DMS153 treated with DMSO at 0.1 percent for 48 hours (cell line): ENCODE data around the gene AIFM2.
"Not testable (repeated sequence)": the region's sequence is repeated elsewhere in the genome, so short reads cannot be mapped to it uniquely, and the experiment has no call there.

Experiments used
- DNase-seq: peaks from one replicate; lab custom pipeline; 2025; ENCODE audit not compliant: unreplicated experiment; lab: John Stamatoyannopoulos, UW

The AIFM2 gene

GRCh38 chr10:70132098-70133029, at the start of gene AIFM2:
Gene AIFM2 (minus strand): TSS chr10:70132825. CDS start chr10:70124084, 8,741 bp downstream.
- DNase-seq, result peak; percentile 37

- DNase-seq, result not testable (repeated sequence)
These were observed 46.6 kb upstream of the AIFM2 start for GRCh38 chr10:70179209-70179608.

- no peak for DNase-seq
These were observed 45.6 kb upstream of the AIFM2 start for GRCh38 chr10:70178139-70178725.

GRCh38 chr10:70176441-70176840, 43.8 kb upstream of the AIFM2 start:
- DNase-seq, result no peak

GRCh38 chr10:70175516-70175915, 42.9 kb upstream of the AIFM2 start:
- DNase-seq, result no peak

GRCh38 chr10:70174058-70174741, 41.6 kb upstream of the AIFM2 start:
- DNase-seq, result no peak

- DNase-seq, result no peak
These were observed 37.2 kb upstream of the AIFM2 start for GRCh38 chr10:70169649-70170364.

GRCh38 chr10:70169011-70169410, 36.4 kb upstream of the AIFM2 start:
- no peak for DNase-seq

- no peak for DNase-seq
These were observed 34.6 kb upstream of the AIFM2 start for GRCh38 chr10:70167246-70167645.

- DNase-seq, result no peak
These were observed 33.8 kb upstream of the AIFM2 start for GRCh38 chr10:70166394-70166793.

- DNase-seq, result no peak
These were observed 31.5 kb upstream of the AIFM2 start for GRCh38 chr10:70164163-70164562.

- no peak for DNase-seq
These were observed 30.8 kb upstream of the AIFM2 start for GRCh38 chr10:70163448-70163847.

- DNase-seq, result no peak
These were observed 30.2 kb upstream of the AIFM2 start for GRCh38 chr10:70162892-70163201.

- DNase-seq, result no peak
These were observed 29.7 kb upstream of the AIFM2 start for GRCh38 chr10:70162151-70162891.

GRCh38 chr10:70160798-70161197, 28.2 kb upstream of the AIFM2 start:
- DNase-seq, result no peak

- DNase-seq, result not testable (repeated sequence)
These were observed 26.7 kb upstream of the AIFM2 start for GRCh38 chr10:70159366-70159765.

- DNase-seq, result no peak
These were observed 25.5 kb upstream of the AIFM2 start for GRCh38 chr10:70158113-70158512.

- no peak for DNase-seq
These were observed 22.7 kb upstream of the AIFM2 start for GRCh38 chr10:70155255-70155838.

- no peak for DNase-seq
These were observed 15.9 kb upstream of the AIFM2 start for GRCh38 chr10:70148516-70148915.

- no peak for DNase-seq
These were observed 14.6 kb upstream of the AIFM2 start for GRCh38 chr10:70147259-70147625.
